ENCODE results near the gene H3-3A.

H3-3A gene

DNA sequence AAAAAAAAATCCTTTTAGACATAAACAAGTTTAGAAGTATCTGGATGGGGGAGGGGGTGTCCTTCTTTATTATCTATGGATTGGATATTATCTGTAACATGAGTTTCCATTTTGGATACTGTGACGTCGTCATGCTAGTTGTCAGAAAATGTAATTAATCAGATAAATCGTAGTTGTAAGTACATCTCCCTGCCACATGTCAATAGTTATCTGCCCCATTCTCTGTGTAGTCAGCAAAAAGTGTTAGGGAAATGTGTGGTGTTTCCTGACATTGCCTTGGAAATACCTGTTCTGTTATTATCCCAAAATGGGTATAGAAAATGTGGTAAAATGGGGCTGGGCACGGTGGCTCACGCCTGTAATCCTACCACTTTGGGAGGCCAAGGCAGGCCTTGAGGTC lies 38.8 kb upstream of the H3-3A start:
- no peaks in the 10 kb centered on the region for H3K27me3 ChIP-seq (ENCODE audit: insufficient read depth, poor library complexity, severe bottlenecking)
- TF ChIP-seq, protein P1, sequence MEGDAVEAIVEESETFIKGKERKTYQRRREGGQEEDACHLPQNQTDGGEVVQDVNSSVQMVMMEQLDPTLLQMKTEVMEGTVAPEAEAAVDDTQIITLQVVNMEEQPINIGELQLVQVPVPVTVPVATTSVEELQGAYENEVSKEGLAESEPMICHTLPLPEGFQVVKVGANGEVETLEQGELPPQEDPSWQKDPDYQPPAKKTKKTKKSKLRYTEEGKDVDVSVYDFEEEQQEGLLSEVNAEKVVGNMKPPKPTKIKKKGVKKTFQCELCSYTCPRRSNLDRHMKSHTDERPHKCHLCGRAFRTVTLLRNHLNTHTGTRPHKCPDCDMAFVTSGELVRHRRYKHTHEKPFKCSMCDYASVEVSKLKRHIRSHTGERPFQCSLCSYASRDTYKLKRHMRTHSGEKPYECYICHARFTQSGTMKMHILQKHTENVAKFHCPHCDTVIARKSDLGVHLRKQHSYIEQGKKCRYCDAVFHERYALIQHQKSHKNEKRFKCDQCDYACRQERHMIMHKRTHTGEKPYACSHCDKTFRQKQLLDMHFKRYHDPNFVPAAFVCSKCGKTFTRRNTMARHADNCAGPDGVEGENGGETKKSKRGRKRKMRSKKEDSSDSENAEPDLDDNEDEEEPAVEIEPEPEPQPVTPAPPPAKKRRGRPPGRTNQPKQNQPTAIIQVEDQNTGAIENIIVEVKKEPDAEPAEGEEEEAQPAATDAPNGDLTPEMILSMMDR (IDR thresholded peaks at IDR 0.05; ENCODE audit: poor library complexity, severe bottlenecking), result no peak
- H3K4me1 ChIP-seq (ENCODE audit: insufficient read depth, poor library complexity, severe bottlenecking), result no peaks in the 10 kb centered on the region
- DNase-seq (ENCODE audit: low spot score) (no peak), ATAC-seq (ENCODE audit: low read depth) (no peak)
- no peaks in the 10 kb centered on the region for H3K36me3 ChIP-seq (ENCODE audit: low read depth)
- no peak overlapping the region for H3K4me3 ChIP-seq (ENCODE audit: severe bottlenecking)
- H3K9me3 ChIP-seq (ENCODE audit: severe bottlenecking), result no peaks in the 10 kb centered on the region
- H3K27ac ChIP-seq (ENCODE audit: poor library complexity, severe bottlenecking), result no peak overlapping the region

GRCh38 chr1:226026833-226027232 lies 35.7 kb upstream of the H3-3A start:
- DNase-seq (ENCODE audit: low spot score), result no peak
- Histone ChIP-seq H3K9me3 (ENCODE audit: severe bottlenecking) (no peaks in the 10 kb centered on the region), H3K36me3 (ENCODE audit: low read depth) (no peaks in the 10 kb centered on the region), H3K4me3 (ENCODE audit: severe bottlenecking) (no peak overlapping the region), H3K27ac (ENCODE audit: poor library complexity, severe bottlenecking) (no peak overlapping the region), H3K27me3 (ENCODE audit: insufficient read depth, poor library complexity, severe bottlenecking) (no peaks in the 10 kb centered on the region), H3K4me1 (ENCODE audit: insufficient read depth, poor library complexity, severe bottlenecking) (no peaks in the 10 kb centered on the region)
- TF ChIP-seq, protein P1 (IDR thresholded peaks at IDR 0.05; ENCODE audit: poor library complexity, severe bottlenecking), result no peak
- no peak for ATAC-seq (ENCODE audit: low read depth)

- ATAC-seq (ENCODE audit: low read depth) (no peak), DNase-seq (ENCODE audit: low spot score) (no peak)
- H3K27me3 ChIP-seq (ENCODE audit: insufficient read depth, poor library complexity, severe bottlenecking), result no peaks in the 10 kb centered on the region
- no peaks in the 10 kb centered on the region for H3K4me1 ChIP-seq (ENCODE audit: insufficient read depth, poor library complexity, severe bottlenecking)
- TF ChIP-seq, protein P1 (IDR thresholded peaks at IDR 0.05; ENCODE audit: poor library complexity, severe bottlenecking), result no peak
- no peaks in the 10 kb centered on the region for H3K9me3 ChIP-seq (ENCODE audit: severe bottlenecking)
- no peak overlapping the region for H3K4me3 ChIP-seq (ENCODE audit: severe bottlenecking)
- H3K36me3 ChIP-seq (ENCODE audit: low read depth), result no peaks in the 10 kb centered on the region
- H3K27ac ChIP-seq (ENCODE audit: poor library complexity, severe bottlenecking), result no peak overlapping the region
Observed at GRCh38 chr1:226027538-226028217, 34.8 kb upstream of the H3-3A start.

DNA sequence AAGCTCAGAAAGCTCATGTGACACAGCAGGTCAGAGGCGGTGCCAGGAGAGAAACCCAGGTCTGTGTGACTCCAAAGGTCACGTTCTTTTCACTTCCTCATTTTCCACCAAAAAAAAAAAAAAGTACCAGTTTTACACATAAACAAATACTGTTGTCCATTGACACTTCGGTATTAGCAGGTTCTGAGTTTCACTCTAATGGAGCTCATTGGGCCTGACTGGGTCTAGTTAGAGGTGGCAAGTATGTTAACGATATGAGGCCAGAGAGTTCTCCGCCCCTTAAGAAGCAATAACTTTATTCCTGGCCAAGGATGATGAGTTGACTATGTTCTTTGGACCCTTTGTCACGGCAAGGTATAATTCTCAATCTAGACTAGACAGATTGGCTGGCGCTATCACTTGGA lies 33.4 kb upstream of the H3-3A start:
- no peak overlapping the region for H3K4me3 ChIP-seq (ENCODE audit: severe bottlenecking)
- TF ChIP-seq, protein P1 (IDR thresholded peaks at IDR 0.05; ENCODE audit: poor library complexity, severe bottlenecking), result no peak
- DNase-seq (ENCODE audit: low spot score) (no peak), ATAC-seq (ENCODE audit: low read depth) (no peak)
- no peaks in the 10 kb centered on the region for H3K36me3 ChIP-seq (ENCODE audit: low read depth)
- H3K27me3 ChIP-seq (ENCODE audit: insufficient read depth, poor library complexity, severe bottlenecking), result no peaks in the 10 kb centered on the region
- no peaks in the 10 kb centered on the region for H3K4me1 ChIP-seq (ENCODE audit: insufficient read depth, poor library complexity, severe bottlenecking)
- H3K27ac ChIP-seq (ENCODE audit: poor library complexity, severe bottlenecking), result no peak overlapping the region
- H3K9me3 ChIP-seq (ENCODE audit: severe bottlenecking), result no peaks in the 10 kb centered on the region

- no peak for DNase-seq (ENCODE audit: low spot score)
- Histone ChIP-seq H3K9me3 (ENCODE audit: severe bottlenecking) (no peaks in the 10 kb centered on the region), H3K36me3 (ENCODE audit: low read depth) (no peaks in the 10 kb centered on the region), H3K4me3 (ENCODE audit: severe bottlenecking) (no peak overlapping the region), H3K27me3 (ENCODE audit: insufficient read depth, poor library complexity, severe bottlenecking) (no peaks in the 10 kb centered on the region), H3K4me1 (ENCODE audit: insufficient read depth, poor library complexity, severe bottlenecking) (no peaks in the 10 kb centered on the region), H3K27ac (ENCODE audit: poor library complexity, severe bottlenecking) (no peak overlapping the region)
- ATAC-seq (ENCODE audit: low read depth), result no peak
- TF ChIP-seq, protein P1 (IDR thresholded peaks at IDR 0.05; ENCODE audit: poor library complexity, severe bottlenecking), result no peak
Observed at GRCh38 chr1:226029568-226030225, 32.8 kb upstream of the H3-3A start.

Data from RWPE2 (cell line).